GM19035 (cell line): ENCODE data around the gene ADAMTS2.

Experiments used
- ATAC-seq: cut with Tn5 transposase; IDR thresholded peaks from one replicate; pipeline ENCODE4 v1.9.1; 2021; ENCODE audit not compliant: unreplicated experiment

Gene ADAMTS2

GRCh38 chr5:179131321-179131835 lies 213.9 kb downstream of the ADAMTS2 start:
- ATAC-seq = no peak

DNA sequence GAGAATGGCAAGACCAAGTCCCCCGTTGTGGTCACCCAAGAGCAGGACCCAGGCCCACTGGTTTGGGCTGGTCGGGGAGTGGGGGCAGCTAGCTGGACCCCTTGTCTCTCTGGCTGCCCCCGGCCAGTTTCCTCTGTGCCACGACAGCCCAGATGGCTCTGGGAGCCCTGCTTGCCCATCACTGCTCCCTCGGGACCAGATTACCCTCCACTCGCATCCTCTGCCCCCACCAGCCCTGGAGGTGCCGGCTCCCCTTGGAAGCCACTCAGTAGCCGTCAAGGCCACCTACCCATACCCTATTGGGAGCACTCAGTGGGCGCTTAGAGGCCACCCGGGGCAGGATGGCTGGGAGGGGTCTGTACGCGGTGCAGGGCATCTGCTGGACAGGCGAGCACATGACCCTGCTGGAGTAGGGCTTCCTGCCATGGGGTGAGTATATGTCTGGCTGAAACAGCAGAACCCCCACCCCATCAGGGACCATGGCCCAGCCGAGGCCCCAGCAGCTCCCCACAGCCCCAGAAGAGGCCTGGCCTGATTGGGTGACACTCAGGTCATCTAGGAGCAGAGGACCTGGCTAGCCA lies 215.1 kb downstream of the ADAMTS2 start:
- no peak for ATAC-seq

- no peak for ATAC-seq
These were observed 215.6 kb downstream of the ADAMTS2 start for GRCh38 chr5:179129607-179130071.

GRCh38 chr5:179128976-179129375 lies 216.3 kb downstream of the ADAMTS2 start:
- ATAC-seq = no peak

- no peak for ATAC-seq
These were observed 217.3 kb downstream of the ADAMTS2 start for GRCh38 chr5:179128041-179128365.

DNA sequence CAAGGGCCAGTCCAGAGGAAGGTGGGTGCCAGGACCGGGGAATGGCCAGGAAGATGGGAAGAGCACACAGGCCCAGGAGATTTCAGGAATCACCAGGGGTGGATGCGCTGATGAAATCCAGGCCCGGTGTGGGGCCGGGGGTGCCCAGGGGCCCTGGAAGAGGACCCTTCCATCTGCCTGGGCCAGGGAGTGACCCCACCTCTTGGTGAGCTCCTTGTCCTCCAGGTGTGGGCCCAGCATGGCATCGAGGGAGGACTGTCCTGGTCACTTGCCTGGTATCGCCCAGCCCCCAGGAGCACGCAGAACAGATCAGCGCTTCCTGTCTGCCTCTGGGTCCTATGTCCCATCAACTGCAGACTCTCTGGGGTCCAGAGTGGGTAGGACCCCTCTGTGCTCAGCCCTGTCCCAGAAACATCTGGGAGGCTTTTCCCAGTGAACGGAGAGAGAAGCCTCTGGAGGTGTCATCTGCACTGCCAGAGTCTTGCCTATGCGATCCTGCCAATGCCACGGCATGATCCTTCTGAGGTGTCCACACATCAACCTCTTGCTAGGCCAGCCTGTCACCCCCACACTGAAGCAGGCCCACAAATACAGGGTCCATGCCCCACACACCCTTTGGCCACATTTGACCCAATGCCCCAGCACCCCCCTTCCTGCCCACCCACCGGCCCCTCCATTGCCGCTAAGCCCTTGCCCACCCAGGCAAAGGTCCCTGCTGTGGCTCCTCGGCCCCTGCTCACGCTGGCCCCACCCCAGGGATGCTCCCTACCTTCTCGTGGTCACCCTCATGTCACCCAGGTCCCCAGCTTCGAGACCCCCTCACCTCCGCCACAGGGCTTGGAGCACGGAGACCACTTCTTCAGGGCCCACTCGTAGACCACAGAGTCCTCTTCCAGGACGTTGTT lies 217.9 kb downstream of the ADAMTS2 start:
- ATAC-seq = no peak

DNA sequence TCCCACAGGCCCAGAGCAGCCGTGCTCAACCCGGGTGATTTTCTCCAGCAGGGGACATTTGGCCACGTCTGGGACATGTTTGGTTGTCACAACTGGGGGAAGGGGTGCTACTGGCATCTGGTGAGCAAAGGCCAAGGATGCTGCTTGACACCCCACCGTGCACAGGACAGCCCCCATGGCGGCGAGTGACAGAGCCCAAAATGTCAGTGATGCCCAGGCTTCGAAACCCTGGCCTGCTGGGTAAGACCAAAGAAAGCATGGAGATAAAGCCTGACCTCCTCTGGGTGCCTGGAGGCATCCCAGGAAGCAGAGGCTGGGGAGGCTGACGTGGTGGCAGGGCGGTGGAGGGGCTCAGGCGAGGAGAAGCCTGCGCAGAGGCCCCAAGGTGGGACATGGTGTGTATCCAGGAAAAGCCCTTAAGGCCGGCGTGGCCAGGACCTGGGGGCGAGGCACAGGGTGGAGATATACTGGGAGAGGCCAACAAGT lies 218.7 kb downstream of the ADAMTS2 start:
- ATAC-seq = no peak

- ATAC-seq = no peak
These were observed 219.3 kb downstream of the ADAMTS2 start for GRCh38 chr5:179125789-179126505.

GRCh38 chr5:179124853-179125788 lies 220.1 kb downstream of the ADAMTS2 start:
- no peak for ATAC-seq

GRCh38 chr5:179124273-179124852 lies 220.9 kb downstream of the ADAMTS2 start:
- no peak for ATAC-seq

DNA sequence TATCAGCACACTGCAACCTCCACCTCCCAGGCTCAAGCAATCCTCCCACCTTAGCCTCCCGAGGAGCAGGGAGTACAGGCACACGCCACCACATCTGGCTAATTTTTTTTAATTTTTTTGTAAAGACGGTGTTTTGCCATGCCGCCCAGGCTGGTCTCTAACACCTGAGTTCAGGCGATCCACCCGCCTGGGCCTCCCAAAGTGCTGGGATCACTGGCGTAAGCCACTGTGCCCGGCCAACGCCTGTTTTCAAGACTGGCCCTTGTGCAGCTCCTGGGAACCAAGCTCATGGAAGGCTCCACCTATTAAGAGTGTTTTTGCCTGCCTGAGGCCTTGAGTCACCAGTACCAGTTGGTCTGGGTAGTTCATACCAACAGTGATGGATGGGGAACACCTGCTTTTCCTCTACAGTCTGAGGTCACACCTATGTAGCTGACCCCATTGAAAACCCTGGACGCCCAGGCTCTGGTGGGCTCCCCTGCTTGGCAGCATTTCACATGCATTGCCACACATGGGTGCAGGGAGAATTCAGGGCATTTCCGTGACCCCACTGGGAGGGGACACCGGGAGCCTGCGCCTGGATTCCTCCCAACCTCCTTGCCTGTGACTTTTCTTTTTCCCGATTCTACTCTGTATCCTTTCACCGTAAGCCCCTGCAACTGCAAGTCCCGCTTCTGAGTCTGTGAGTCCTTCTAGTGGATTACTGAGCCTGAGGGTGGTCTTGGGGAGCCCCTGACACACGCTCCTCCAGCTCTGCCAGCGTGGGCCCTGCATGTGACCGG lies 221.6 kb downstream of the ADAMTS2 start:
- ATAC-seq = no peak

GRCh38 chr5:179123109-179123426 lies 222.2 kb downstream of the ADAMTS2 start:
- ATAC-seq = no peak

GRCh38 chr5:179122411-179123108 lies 222.7 kb downstream of the ADAMTS2 start:
- ATAC-seq = no peak

- no peak for ATAC-seq
These were observed 223.6 kb downstream of the ADAMTS2 start for GRCh38 chr5:179121667-179122111.

GRCh38 chr5:179120951-179121666 lies 224.2 kb downstream of the ADAMTS2 start:
- no peak for ATAC-seq

GRCh38 chr5:179120421-179120861 lies 224.8 kb downstream of the ADAMTS2 start:
- no peak for ATAC-seq

- ATAC-seq = no peak
These were observed 225.7 kb downstream of the ADAMTS2 start for GRCh38 chr5:179119415-179120170.
